T-cell (primary cell): Measurements from ENCODE around the gene APOL6. TPM values are rescaled to one million over a fixed set of nuclear protein-coding genes. Genes with fewer than 3 reads are reported as not detected.

ENCODE experiments used
- ATAC-seq, 4 experiments: fragments of 200-7000 bp in 3 of 4; fragments of 150-1000 bp in 1 of 4; cut with Tn5 transposase; replicated peaks in 1 of 4; 1 replicate in 3 of 4; 2 replicates in 1 of 4; pipeline ENCODE4 v1.10.0; 2021; ENCODE audit warnings: moderate library complexity in 3 of 4, mild to moderate bottlenecking in 2 of 4, moderate number of reproducible peaks in 1 of 4
- CTCF ChIA-PET, 2 donors: fragments of 300-600 bp; sonication (Branson Sonifier 250); formaldehyde crosslinking; loops; one replicate each; lab custom pipeline; 2022; ENCODE audit warnings: antibody characterized with exemption in 2 of 2; lab: Charles Lee
- POLR2A ChIA-PET, 2 donors: fragments of 300-600 bp; sonication (Branson Sonifier 250); formaldehyde crosslinking; loops; one replicate each; lab custom pipeline; 2022; ENCODE audit warnings: antibody characterized with exemption in 2 of 2; lab: Charles Lee
- DNase-seq, 35 experiments: peaks; one replicate each; pipeline versions ENCODE4 v3.0.0 to v3.0.0-alpha.2; 2013 to 2023
- H3K27ac ChIP-seq: one replicate; pipeline ENCODE4 v1.5.1; 2013; ENCODE audit warnings: low read length
- H3K27me3 ChIP-seq, 2 experiments: replicated peaks in 1 of 2; 1 replicate in 1 of 2; 2 replicates in 1 of 2; pipeline versions ENCODE4 v1.6.1 to v1.7.0; 2013; ENCODE audit warnings: low read length in 1 of 2, mixed read lengths in 1 of 2; ENCODE audit not compliant: control insufficient read depth in 2 of 2, insufficient read depth in 2 of 2; ENCODE audit errors: extremely low read depth in 1 of 2
- H3K36me3 ChIP-seq, 2 donors: 1 replicate in 1 of 2; 2 replicates in 1 of 2; pipeline versions ENCODE4 v1.6.1 to v1.7.0; 2013; ENCODE audit warnings: low read length in 1 of 2; ENCODE audit not compliant: control insufficient read depth in 2 of 2, insufficient read depth in 1 of 2; ENCODE audit errors: extremely low read depth in 1 of 2
- H3K4me1 ChIP-seq, 2 experiments: 1 replicate in 1 of 2; 2 replicates in 1 of 2; pipeline versions ENCODE4 v1.6.1 to v1.7.0; 2013; ENCODE audit warnings: low read length in 2 of 2, mixed read lengths in 1 of 2; ENCODE audit not compliant: insufficient read depth in 2 of 2, control insufficient read depth in 1 of 2; ENCODE audit errors: extremely low read depth in 1 of 2
- H3K4me3 ChIP-seq, 2 donors: 1 replicate in 1 of 2; 2 replicates in 1 of 2; pipeline versions ENCODE4 v1.5.1 to v1.7.0; 2013; ENCODE audit warnings: mild to moderate bottlenecking in 2 of 2, low read length in 1 of 2, moderate library complexity in 1 of 2; ENCODE audit not compliant: control insufficient read depth in 1 of 2; ENCODE audit errors: extremely low read depth in 1 of 2
- H3K9me3 ChIP-seq: 2 replicates; pipeline ENCODE4 v1.7.0; 2013
- H3K27ac Mint-ChIP-seq, 2 donors: one replicate each; pipeline ENCODE4 v1.8.0; 2020 to 2021; ENCODE audit warnings: mild to moderate bottlenecking in 2 of 2, mixed read lengths in 2 of 2
- H3K27me3 Mint-ChIP-seq, 2 donors: one replicate each; pipeline ENCODE4 v1.8.0; 2021 to 2022; ENCODE audit warnings: mixed read lengths in 2 of 2
- H3K36me3 Mint-ChIP-seq: one replicate; pipeline ENCODE4 v1.8.0; 2021; ENCODE audit warnings: mixed read lengths
- H3K4me1 Mint-ChIP-seq, 3 donors: one replicate each; pipeline ENCODE4 v1.8.0; 2020 to 2022; ENCODE audit warnings: mixed read lengths in 3 of 3, mild to moderate bottlenecking in 1 of 3
- H3K4me3 Mint-ChIP-seq, 3 donors: one replicate each; pipeline ENCODE4 v1.8.0; 2020 to 2022; ENCODE audit warnings: mild to moderate bottlenecking in 3 of 3, mixed read lengths in 3 of 3, moderate library complexity in 3 of 3
- H3K9me3 Mint-ChIP-seq, 3 donors: one replicate each; pipeline ENCODE4 v1.8.0; 2020 to 2022; ENCODE audit warnings: mixed read lengths in 3 of 3
- WGBS: methylation state at CpG from one replicate; pipeline ENCODE4 v1.1.5; 2013; ENCODE audit warnings: missing lambda C conversion rate; ENCODE audit not compliant: insufficient coverage; 5-methylcytosine and 5-hydroxymethylcytosine counted together
- total RNA-seq, 35 experiments: library from RNA in 6 of 35; stranded (reverse) in 6 of 35; fragments of 120-200 nt in 1 of 35; gene quantifications; one replicate each; pipeline versions ENCODE4 v1.2.1 to v1.2.4 and lab custom pipeline; 2013 to 2026

The APOL6 gene
- total RNA-seq, 5 donors from 2014 or later (not counting 1 experiment from before 2014, with no cell fraction given), result 47.5 to 55.7 (median 52.3) TPM

DNA sequence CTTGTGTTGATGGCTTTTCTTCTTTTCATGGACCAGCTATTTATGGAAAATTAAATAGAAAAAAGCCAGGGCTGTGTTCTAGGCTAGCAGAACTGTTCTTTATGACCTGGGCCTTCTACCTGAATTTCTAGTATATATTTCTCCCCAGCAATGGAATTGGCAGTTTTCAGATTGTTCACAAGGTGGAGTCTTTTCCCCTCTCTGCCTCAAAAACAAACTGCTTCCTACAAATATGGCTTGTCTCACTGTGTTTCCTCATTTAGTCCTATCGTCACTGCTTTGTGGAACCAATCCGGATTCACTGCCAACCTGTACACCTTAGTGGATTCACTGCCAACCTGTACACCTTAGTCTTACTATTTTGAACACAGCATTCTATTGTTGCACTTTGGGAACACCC lies 64.4 kb downstream of the APOL6 start:
- 100% methylated on average over 2 of the region's 2 CpGs for WGBS
- Mint-ChIP-seq H3K36me3 (no peaks in the 10 kb centered on the region), H3K9me3 (peaks cover 6 to 14% (median 8%) of the 10 kb centered on the region in 3 donors), H3K27me3 (peaks cover 12 to 18% of the 10 kb centered on the region in 2 donors), H3K27ac (no peak overlapping the region), H3K4me3 (no peak overlapping the region), H3K4me1 (no peaks in the 10 kb centered on the region)
- H3K4me1 ChIP-seq, result no peaks in the 10 kb centered on the region
- H3K9me3 ChIP-seq, result no peaks in the 10 kb centered on the region
- DNase-seq (no peak), ATAC-seq (no peak)
- peaks cover 0 to 5% of the 10 kb centered on the region in 2 experiments for H3K27me3 ChIP-seq
- no peak overlapping the region for H3K27ac ChIP-seq
- CTCF ChIA-PET, result no interaction called here
- no peak overlapping the region for H3K4me3 ChIP-seq
- POLR2A ChIA-PET, result interaction anchor here in 1 of 2 donors (0.5 kb wide), 1 partner anchor 62 kb away, joined by 4 read pairs; no protein-coding TSS in a partner anchor
- H3K36me3 ChIP-seq, result no peaks in the 10 kb centered on the region

DNA sequence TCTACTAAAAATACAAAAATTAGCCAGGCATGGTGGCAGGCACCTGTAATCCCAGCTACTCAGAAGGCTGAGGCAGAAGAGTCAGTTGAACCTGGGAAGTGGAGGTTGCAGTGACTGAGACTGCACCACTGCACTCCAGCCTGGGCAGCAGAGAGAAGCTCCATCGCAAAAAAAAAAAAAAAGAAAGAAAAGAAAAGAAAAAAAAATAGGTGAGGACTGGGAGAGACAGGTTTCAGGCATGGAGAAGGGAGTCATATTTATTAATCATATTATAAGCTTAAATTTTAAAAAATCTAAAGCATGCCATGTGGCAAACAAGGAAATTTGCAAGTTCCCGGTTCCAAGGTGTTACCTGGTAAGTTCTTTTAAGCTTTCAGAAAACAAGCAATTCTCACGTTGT lies 69.3 kb downstream of the APOL6 start, which contains the start of gene APOL5:
Gene APOL5, plus strand, starts transcription at position 301 of the 400 bp plus-strand sequence. Its CDS starts 0 bp downstream, at position 301.
- Mint-ChIP-seq H3K4me3 (no peak within 1 kb of the TSS), H3K27ac (no peak within 1 kb of the TSS), H3K27me3 (peaks cover 12 to 17% of the 10 kb centered on the region in 2 donors), H3K9me3 (peaks cover 6 to 12% (median 8%) of the 10 kb centered on the region in 3 donors), H3K4me1 (no peaks in the 10 kb centered on the region), H3K36me3 (no peaks in the 10 kb centered on the region)
- no peaks in the 10 kb centered on the region for H3K4me1 ChIP-seq
- no peak within 1 kb of the TSS for H3K4me3 ChIP-seq
- ATAC-seq, result no peak
- H3K9me3 ChIP-seq, result no peaks in the 10 kb centered on the region
- H3K27ac ChIP-seq, result no peak within 1 kb of the TSS
- DNase-seq, result no peak
- H3K36me3 ChIP-seq, result no peaks in the 10 kb centered on the region
- WGBS, result no CpG with 5 or more reads among the region's 3 CpGs
- peaks cover 0 to 5% of the 10 kb centered on the region in 2 experiments for H3K27me3 ChIP-seq
- ChIA-PET CTCF (interaction anchor here in 1 of 2 donors (0.6 kb wide), 1 partner anchor 148 kb away, joined by 8 read pairs; no protein-coding TSS in a partner anchor), POLR2A (no interaction called here)

Other genes starting within 250 kb of the APOL6 start
- gene MCM5, start 248.3 kb upstream of the APOL6 start, total RNA-seq, result 10 to 100 TPM; 34.7 to 66.8 (median 58.7) TPM
- 1 to 10 TPM in 2 of 5 donors, under 1 TPM in 1, not detected in 2; 0.19 to 1.7 (median 1.0) TPM for gene RASD2, start 107.6 kb upstream of the APOL6 start, total RNA-seq
- gene MB, start 31.1 kb upstream of the APOL6 start, total RNA-seq, result not detected
- gene APOL5, start 69.4 kb downstream of the APOL6 start, total RNA-seq, result not detected